OCI-LY3 (cell line): ENCODE measurements around the gene SMYD4.

Experiments used
- H2AFZ ChIP-seq: fragments of 200-600, 300-600 bp; shearing (Covaris generic); 2 replicates; pipeline ENCODE4 v1.6.0; 2014; ENCODE audit warnings: antibody characterized with exemption, low read depth, low read length
- H3K27ac ChIP-seq: fragments of 200-600, 300-600 bp; sonication (generic); 2 replicates; pipeline ENCODE4 v1.5.1; 2014; ENCODE audit warnings: mild to moderate bottlenecking, low read length, moderate library complexity, mixed read lengths
- H3K27me3 ChIP-seq: fragments of 200-600, 300-600 bp; sonication (generic); 2 replicates; pipeline ENCODE4 v1.6.1; 2014; ENCODE audit warnings: low read depth, low read length, mixed read lengths
- H3K36me3 ChIP-seq: fragments of 200-600, 300-600 bp; sonication (generic); replicated peaks from 2 replicates; pipeline ENCODE3; 2014; ENCODE audit warnings: low read depth, low read length, mixed read lengths
- H3K4me1 ChIP-seq: fragments of 300-600, 200-600 bp; sonication (generic); 2 replicates; pipeline ENCODE4 v1.6.1; 2014; ENCODE audit warnings: low read length, mixed read lengths
- H3K4me2 ChIP-seq: fragments of 200-600, 300-600 bp; sonication (generic); 2 replicates; pipeline ENCODE4 v1.6.1; 2014; ENCODE audit warnings: low read length, mixed read lengths
- H3K4me3 ChIP-seq: fragments of 300-600, 200-600 bp; sonication (generic); 2 replicates; pipeline ENCODE4 v1.5.1; 2014; ENCODE audit warnings: antibody characterized with exemption, mild to moderate bottlenecking, low read length, moderate library complexity
- H3K79me2 ChIP-seq: fragments of 300-600, 200-600 bp; shearing (Covaris generic); 2 replicates; pipeline ENCODE4 v1.6.1; 2014; ENCODE audit warnings: mild to moderate bottlenecking, low read length, mixed read lengths
- H3K9ac ChIP-seq: fragments of 300-600, 200-600 bp; shearing (Covaris generic); 2 replicates; pipeline ENCODE4 v1.6.0; 2014; ENCODE audit warnings: mild to moderate bottlenecking, low read length, moderate library complexity
- H3K9me3 ChIP-seq: fragments of 200-600, 300-600 bp; shearing (Covaris generic); 2 replicates; pipeline ENCODE4 v1.6.1; 2014; ENCODE audit warnings: low read length, mixed read lengths; ENCODE audit not compliant: insufficient read depth
- H4K20me1 ChIP-seq: fragments of 200-600, 300-600 bp; sonication (generic); 2 replicates; pipeline ENCODE4 v1.6.1; 2016; ENCODE audit warnings: low read length, mixed read lengths; ENCODE audit not compliant: insufficient read depth
- CTCF ChIP-seq: fragments of 200-600, 300-600 bp; sonication (generic); IDR thresholded peaks from 2 replicates; pipeline ENCODE4 v1.5.1; 2014; ENCODE audit warnings: antibody characterized with exemption, low read length, low read depth
- EZH2phosphoT487 ChIP-seq: fragments of 200-600 bp; shearing (Covaris generic); IDR thresholded peaks from 2 replicates; pipeline ENCODE4 v1.6.1; 2018; ENCODE audit warnings: antibody characterized with exemption, mixed run types, low read depth

SMYD4 gene

DNA sequence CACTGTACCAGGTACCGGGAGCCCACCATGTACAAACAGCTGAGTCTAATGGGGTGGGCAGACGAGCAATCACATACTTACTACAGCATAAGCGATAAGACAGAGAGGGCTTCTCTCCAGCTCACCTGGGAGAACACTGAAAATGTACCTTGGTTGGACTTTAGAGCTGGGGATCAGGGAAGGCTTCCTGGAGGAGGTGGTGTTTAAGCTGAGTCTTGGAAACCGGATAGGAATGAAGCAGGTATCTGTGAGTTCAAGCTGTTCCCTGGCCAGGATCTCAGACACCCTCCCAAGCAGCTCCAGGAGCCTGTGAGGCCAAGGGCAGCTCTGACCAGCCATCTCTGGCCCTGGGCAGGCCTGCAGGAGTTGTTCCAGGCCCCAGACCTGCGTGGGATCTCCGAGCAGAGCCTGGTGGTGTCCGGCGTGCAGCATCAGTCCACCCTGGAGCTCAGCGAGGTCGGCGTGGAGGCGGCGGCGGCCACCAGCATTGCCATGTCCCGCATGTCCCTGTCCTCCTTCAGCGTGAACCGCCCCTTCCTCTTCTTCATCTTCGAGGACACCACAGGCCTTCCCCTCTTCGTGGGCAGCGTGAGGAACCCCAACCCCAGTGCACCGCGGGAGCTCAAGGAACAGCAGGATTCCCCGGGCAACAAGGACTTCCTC lies 75.8 kb downstream of the SMYD4 start:
- H3K4me3 ChIP-seq: no peak overlapping the region
- no peak overlapping the region for H2AFZ ChIP-seq
- no peak overlapping the region for H3K9ac ChIP-seq
- no peaks in the 10 kb centered on the region for H3K79me2 ChIP-seq
- no peaks in the 10 kb centered on the region for H3K27me3 ChIP-seq
- H3K4me1 ChIP-seq: peaks cover 15% of the 10 kb centered on the region
- no peak overlapping the region for H3K4me2 ChIP-seq
- no peaks in the 10 kb centered on the region for H4K20me1 ChIP-seq
- no peaks in the 10 kb centered on the region for H3K9me3 ChIP-seq
- TF ChIP-seq CTCF: no peak
- TF ChIP-seq EZH2phosphoT487: no peak
- H3K27ac ChIP-seq: no peak overlapping the region
- no peaks in the 10 kb centered on the region for H3K36me3 ChIP-seq

DNA sequence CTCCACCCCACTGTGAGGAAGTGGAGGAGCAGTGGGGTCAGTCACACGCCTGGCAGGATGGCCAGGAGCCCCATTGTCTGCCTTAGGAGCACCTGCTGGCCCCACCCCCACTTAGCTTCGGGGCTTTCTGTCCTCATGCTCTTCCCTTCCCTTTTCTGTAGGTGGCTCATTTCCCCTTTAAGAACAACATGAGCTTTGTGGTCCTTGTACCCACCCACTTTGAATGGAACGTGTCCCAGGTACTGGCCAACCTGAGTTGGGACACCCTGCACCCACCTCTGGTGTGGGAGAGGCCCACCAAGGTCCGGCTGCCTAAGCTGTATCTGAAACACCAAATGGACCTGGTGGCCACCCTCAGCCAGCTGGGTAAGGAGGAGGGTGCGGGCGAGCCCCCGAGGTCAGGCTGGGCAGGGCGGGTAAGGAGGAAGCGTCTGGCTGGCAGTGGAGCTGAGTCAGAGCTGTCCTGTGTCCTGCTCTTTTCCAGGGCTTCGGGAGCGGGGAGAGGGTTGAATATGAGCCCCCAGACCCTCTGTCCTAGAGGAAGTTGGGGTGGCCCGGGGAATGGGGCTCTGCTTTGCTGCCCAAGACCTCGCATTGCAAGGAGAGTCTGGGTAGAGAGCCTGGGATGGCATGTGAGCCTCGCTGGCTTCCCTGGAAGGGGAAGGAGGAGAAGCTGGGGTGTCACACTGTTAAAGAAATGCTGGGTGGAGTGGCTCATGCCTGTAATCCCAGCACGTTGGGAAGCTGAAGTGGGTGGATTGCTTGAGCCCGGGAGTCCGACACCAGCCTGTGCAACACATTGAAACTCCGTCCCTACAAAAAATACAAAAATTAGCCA lies 77.1 kb downstream of the SMYD4 start:
- peak overlapping the region; percentile 75 for H3K4me3 ChIP-seq
- peak overlapping the region; percentile 80 for H2AFZ ChIP-seq
- peak overlapping the region; percentile 78 for H3K4me2 ChIP-seq
- H3K79me2 ChIP-seq: no peaks in the 10 kb centered on the region
- no peaks in the 10 kb centered on the region for H3K27me3 ChIP-seq
- H3K4me1 ChIP-seq: peaks cover 15% of the 10 kb centered on the region
- no peaks in the 10 kb centered on the region for H4K20me1 ChIP-seq
- no peaks in the 10 kb centered on the region for H3K36me3 ChIP-seq
- H3K9ac ChIP-seq: peak overlapping the region; percentile 39; the same call in 1 of the 2 replicates
- no peaks in the 10 kb centered on the region for H3K9me3 ChIP-seq
- TF ChIP-seq CTCF: 0 out of 2 replicates have a peak, but pooled peaks have one; percentile 10
- TF ChIP-seq EZH2phosphoT487: no peak
- no peak overlapping the region for H3K27ac ChIP-seq

GRCh38 chr17:1750628-1751027 lies 79.1 kb downstream of the SMYD4 start:
- H3K4me3 ChIP-seq: no peak overlapping the region
- no peaks in the 10 kb centered on the region for H3K9me3 ChIP-seq
- no peaks in the 10 kb centered on the region for H4K20me1 ChIP-seq
- H3K27ac ChIP-seq: no peak overlapping the region
- no peaks in the 10 kb centered on the region for H3K27me3 ChIP-seq
- no peak overlapping the region for H3K4me2 ChIP-seq
- H2AFZ ChIP-seq: no peak overlapping the region
- no peaks in the 10 kb centered on the region for H3K79me2 ChIP-seq
- no peaks in the 10 kb centered on the region for H3K36me3 ChIP-seq
- H3K9ac ChIP-seq: no peak overlapping the region
- H3K4me1 ChIP-seq: peaks cover 15% of the 10 kb centered on the region
- no peak for TF ChIP-seq CTCF
- TF ChIP-seq EZH2phosphoT487: no peak

DNA sequence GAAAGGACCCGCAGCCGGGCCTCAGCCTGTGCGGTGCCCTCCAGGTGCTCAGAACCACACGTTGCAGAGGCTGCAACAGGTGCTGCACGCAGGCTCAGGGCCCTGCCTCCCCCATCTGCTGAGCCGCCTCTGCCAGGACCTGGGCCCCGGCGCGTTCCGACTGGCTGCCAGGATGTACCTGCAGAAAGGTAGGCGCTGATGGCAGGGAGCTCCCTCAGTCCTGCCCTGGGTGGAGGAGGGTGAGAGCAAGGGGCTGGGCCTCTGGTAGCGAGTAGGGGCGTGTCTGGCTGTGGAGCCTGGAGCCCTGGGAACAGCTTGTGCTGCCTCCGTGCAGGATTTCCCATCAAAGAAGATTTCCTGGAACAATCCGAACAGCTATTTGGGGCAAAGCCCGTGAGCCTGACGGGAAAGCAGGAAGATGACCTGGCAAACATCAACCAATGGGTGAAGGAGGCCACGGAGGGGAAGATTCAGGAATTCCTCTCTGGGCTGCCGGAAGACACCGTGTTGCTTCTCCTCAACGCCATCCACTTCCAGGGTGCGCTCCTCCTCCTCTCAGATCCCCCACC lies 82.6 kb downstream of the SMYD4 start:
- Histone ChIP-seq H3K27me3 (no peaks in the 10 kb centered on the region), H3K4me1 (peaks cover 7% of the 10 kb centered on the region), H3K9ac (no peak overlapping the region), H4K20me1 (no peaks in the 10 kb centered on the region), H3K9me3 (no peaks in the 10 kb centered on the region), H3K36me3 (no peaks in the 10 kb centered on the region), H3K4me2 (no peak overlapping the region), H3K79me2 (no peaks in the 10 kb centered on the region), H3K27ac (no peak overlapping the region), H2AFZ (no peak overlapping the region), H3K4me3 (no peak overlapping the region)
- TF ChIP-seq CTCF (no peak), EZH2phosphoT487 (no peak)
